ENCODE results near the gene CHST13. TPM values are rescaled to one million over a fixed set of nuclear protein-coding genes. Genes with fewer than 3 reads are reported as not detected.

Gene CHST13
- total RNA-seq, 1 experiment from 2014 or later = not detected

DNA sequence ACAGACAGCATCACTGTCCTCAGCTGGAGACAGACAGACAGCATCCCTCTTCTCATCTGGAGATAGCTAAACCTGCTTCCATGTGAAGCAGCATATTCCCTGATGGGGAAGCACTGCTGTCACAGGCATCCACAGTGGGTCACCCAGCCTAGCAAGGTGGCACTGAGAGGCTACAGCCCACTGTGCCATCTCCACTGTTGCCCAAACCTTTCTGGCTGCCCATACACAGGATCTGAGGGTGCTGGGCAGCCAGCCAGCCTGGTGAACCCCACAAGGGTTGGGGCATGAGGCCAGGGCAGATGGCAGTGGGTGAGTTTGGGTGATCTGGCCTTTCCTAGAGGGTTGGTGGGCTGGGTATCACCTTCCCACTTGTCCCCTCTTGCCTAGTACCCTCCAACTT lies 11.7 kb downstream of the CHST13 start:
- TF ChIP-seq, protein P1, sequence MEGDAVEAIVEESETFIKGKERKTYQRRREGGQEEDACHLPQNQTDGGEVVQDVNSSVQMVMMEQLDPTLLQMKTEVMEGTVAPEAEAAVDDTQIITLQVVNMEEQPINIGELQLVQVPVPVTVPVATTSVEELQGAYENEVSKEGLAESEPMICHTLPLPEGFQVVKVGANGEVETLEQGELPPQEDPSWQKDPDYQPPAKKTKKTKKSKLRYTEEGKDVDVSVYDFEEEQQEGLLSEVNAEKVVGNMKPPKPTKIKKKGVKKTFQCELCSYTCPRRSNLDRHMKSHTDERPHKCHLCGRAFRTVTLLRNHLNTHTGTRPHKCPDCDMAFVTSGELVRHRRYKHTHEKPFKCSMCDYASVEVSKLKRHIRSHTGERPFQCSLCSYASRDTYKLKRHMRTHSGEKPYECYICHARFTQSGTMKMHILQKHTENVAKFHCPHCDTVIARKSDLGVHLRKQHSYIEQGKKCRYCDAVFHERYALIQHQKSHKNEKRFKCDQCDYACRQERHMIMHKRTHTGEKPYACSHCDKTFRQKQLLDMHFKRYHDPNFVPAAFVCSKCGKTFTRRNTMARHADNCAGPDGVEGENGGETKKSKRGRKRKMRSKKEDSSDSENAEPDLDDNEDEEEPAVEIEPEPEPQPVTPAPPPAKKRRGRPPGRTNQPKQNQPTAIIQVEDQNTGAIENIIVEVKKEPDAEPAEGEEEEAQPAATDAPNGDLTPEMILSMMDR (conservative IDR thresholded peaks at IDR 0.05; ENCODE audit: low read depth, low read length) = no peak
- no peak for TF ChIP-seq EZH2 (IDR thresholded peaks at IDR 0.05; ENCODE audit: borderline replicate concordance, low read depth, low read length, poor library complexity, severe bottlenecking)
- peaks cover 5% of the 10 kb centered on the region for H3K4me1 ChIP-seq (ENCODE audit: insufficient read depth, low read length, poor library complexity, severe bottlenecking)
- ChIA-PET CTCF (no interaction called here), POLR2A (ENCODE audit: low non-redundant PET) (no interaction called here)
- H3K27ac ChIP-seq (ENCODE audit: low read depth, low read length, poor library complexity, severe bottlenecking) = no peak overlapping the region
- DNase-seq (ENCODE audit: low spot score) = no peak
- H3K9me3 ChIP-seq (ENCODE audit: low read depth, low read length, poor library complexity, severe bottlenecking) = no peaks in the 10 kb centered on the region
- intact Hi-C loops (cut with micrococcal nuclease; ENCODE audit: unreplicated experiment) = no loop called here
- no peak overlapping the region for H3K4me3 ChIP-seq (ENCODE audit: low read depth, low read length, poor library complexity, severe bottlenecking)
- no TSS peak for BruUV-seq (replicated peaks)
- H3K27me3 ChIP-seq (replicated peaks; ENCODE audit: insufficient read depth, low read depth, low read length, poor library complexity) = peaks cover 18% of the 10 kb centered on the region
- H3K36me3 ChIP-seq (ENCODE audit: insufficient read depth, low read length, poor library complexity, severe bottlenecking) = no peaks in the 10 kb centered on the region

DNA sequence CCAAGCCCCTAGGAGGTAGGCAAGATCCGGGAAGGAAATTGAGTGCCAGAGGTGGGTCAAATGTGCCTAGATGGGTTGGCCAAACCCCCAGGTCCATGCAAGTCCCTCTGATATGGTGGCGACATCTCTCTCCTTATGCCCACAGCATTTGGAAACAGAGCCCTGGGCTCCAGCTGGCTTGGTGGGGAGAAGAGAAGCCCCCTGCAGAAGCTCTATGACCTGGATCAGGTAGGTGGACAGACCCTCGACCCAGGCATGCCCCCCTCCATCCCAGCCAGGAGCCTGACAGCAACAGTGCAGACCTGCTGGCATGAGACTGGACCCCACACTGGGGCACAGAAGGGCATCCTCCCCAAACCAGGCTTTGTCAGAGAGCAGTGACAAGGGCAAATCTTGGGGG lies 12.2 kb downstream of the CHST13 start:
- Histone ChIP-seq H3K27ac (ENCODE audit: low read depth, low read length, poor library complexity, severe bottlenecking) (no peak overlapping the region), H3K4me1 (ENCODE audit: insufficient read depth, low read length, poor library complexity, severe bottlenecking) (peaks cover 7% of the 10 kb centered on the region), H3K36me3 (ENCODE audit: insufficient read depth, low read length, poor library complexity, severe bottlenecking) (no peaks in the 10 kb centered on the region), H3K4me3 (ENCODE audit: low read depth, low read length, poor library complexity, severe bottlenecking) (no peak overlapping the region), H3K9me3 (ENCODE audit: low read depth, low read length, poor library complexity, severe bottlenecking) (no peaks in the 10 kb centered on the region), H3K27me3 (replicated peaks; ENCODE audit: insufficient read depth, low read depth, low read length, poor library complexity) (peaks cover 18% of the 10 kb centered on the region)
- intact Hi-C loops (cut with micrococcal nuclease; ENCODE audit: unreplicated experiment) = no loop called here
- BruUV-seq (replicated peaks) = no TSS peak
- TF ChIP-seq, protein P1 (conservative IDR thresholded peaks at IDR 0.05; ENCODE audit: low read depth, low read length) = no peak
- TF ChIP-seq EZH2 (IDR thresholded peaks at IDR 0.05; ENCODE audit: borderline replicate concordance, low read depth, low read length, poor library complexity, severe bottlenecking) = no peak
- ChIA-PET POLR2A (ENCODE audit: low non-redundant PET) (no interaction called here), CTCF (no interaction called here)
- no peak for DNase-seq (ENCODE audit: low spot score)

DNA sequence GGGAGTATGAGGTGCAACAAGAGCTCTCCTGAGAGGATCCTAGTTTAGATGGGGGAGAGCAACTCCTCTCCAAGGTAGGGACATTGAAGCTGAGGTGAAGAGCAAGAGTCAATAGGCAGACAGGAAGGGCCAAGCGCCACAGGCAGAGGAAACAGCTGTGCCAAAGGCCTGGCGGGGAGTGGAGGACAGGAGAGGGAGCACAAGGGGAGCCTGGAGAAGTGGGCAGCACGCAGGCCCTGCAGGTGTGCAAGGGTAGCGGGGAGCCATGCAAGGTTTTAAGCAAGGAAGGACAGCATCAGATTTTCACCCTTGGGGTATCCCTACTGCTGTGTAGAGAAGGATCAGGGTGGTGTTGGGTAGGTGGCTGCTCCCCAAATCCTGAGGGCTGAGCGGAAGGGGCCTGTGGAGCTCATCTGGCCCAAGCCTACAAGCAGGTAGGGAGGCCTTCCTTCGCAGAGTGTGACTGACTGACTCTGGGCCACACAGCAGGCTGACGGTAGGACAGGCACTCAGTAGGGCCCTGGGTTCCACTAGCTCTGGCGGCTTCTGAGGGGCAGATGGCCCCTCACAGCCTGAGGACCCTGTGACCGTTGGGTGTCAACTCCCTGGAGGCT lies 13.3 kb downstream of the CHST13 start:
- intact Hi-C loops (cut with micrococcal nuclease; ENCODE audit: unreplicated experiment) = no loop called here
- ChIA-PET POLR2A (ENCODE audit: low non-redundant PET) (no interaction called here), CTCF (no interaction called here)
- DNase-seq (ENCODE audit: low spot score) = no peak
- no peak for TF ChIP-seq EZH2 (IDR thresholded peaks at IDR 0.05; ENCODE audit: borderline replicate concordance, low read depth, low read length, poor library complexity, severe bottlenecking)
- TF ChIP-seq, protein P1 (conservative IDR thresholded peaks at IDR 0.05; ENCODE audit: low read depth, low read length) = no peak
- Histone ChIP-seq H3K36me3 (ENCODE audit: insufficient read depth, low read length, poor library complexity, severe bottlenecking) (no peaks in the 10 kb centered on the region), H3K27ac (ENCODE audit: low read depth, low read length, poor library complexity, severe bottlenecking) (no peak overlapping the region), H3K4me1 (ENCODE audit: insufficient read depth, low read length, poor library complexity, severe bottlenecking) (peaks cover 7% of the 10 kb centered on the region), H3K9me3 (ENCODE audit: low read depth, low read length, poor library complexity, severe bottlenecking) (no peaks in the 10 kb centered on the region), H3K4me3 (ENCODE audit: low read depth, low read length, poor library complexity, severe bottlenecking) (no peak overlapping the region), H3K27me3 (replicated peaks; ENCODE audit: insufficient read depth, low read depth, low read length, poor library complexity) (peaks cover 18% of the 10 kb centered on the region)
- BruUV-seq (replicated peaks) = no TSS peak

Data from A673 (cell line).